GM21619 (cell line): Measurements from ENCODE around the gene HMGB4.

ENCODE experiments used
- ATAC-seq: cut with Tn5 transposase; IDR thresholded peaks from one replicate; pipeline ENCODE4 v1.9.1; 2021; ENCODE audit not compliant: unreplicated experiment

HMGB4 gene

DNA sequence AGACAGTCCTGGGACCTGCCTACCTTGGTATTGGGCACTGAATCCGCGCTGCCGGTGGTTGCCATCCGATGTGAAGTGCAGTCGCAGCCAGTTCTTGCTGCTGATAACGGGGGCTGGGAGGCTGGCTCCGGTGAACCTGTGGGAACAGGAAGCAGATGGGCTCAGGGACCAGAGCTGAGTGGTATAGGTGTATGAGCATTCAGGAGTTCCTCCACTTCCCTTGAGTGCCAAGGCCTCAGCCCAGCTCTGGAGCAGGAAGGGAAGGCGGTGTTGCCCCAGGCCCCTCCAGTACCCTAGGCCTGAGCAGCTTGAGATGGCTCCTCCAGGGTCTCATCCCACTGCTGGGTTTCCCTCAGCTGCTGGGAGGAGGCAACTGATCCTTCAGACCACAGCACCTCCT is 17.0 kb upstream of the HMGB4 start:
- ATAC-seq: no peak

- no peak for ATAC-seq
Observed at GRCh38 chr1:33848205-33848937, 15.5 kb upstream of the HMGB4 start.

GRCh38 chr1:33849211-33849610 is 14.7 kb upstream of the HMGB4 start:
- ATAC-seq: no peak

DNA sequence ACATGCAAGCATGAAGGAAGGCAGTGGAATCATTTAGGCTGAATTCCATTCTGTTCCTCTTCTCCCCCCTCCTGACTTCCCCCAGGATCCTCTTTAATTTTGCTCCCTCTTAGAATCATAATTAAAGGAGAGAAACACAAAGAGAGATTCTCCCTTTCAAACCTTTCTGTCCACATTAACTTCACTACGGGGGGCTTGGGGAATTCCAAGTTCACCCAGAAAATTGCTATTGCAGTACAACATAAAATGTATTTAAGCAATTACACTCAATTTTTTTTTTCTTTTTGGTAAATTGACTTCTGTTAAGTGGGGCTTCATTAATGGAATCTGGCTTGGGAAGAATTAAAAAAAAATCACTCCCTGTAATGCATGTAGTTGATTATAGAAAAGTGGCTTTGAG is 13.4 kb upstream of the HMGB4 start:
- no peak for ATAC-seq

DNA sequence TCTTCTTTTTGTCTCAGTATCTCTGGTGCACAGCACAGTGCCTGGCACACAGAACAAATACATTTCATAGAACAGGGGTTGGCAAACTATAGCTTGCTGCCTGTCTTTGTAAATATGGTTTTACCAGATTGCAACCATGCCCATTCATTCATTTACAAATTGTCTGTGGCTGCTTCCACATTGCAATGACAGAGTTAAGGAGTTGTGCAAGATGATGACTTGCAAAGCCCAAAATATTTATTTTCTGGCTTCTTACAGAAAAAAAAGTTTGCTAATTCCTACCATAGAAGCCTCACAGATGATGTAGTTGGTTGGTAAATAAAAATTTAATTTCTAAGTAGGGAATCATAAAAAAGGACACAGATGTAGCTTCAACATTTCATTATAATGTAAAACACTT is 11.2 kb upstream of the HMGB4 start:
- no peak for ATAC-seq

DNA sequence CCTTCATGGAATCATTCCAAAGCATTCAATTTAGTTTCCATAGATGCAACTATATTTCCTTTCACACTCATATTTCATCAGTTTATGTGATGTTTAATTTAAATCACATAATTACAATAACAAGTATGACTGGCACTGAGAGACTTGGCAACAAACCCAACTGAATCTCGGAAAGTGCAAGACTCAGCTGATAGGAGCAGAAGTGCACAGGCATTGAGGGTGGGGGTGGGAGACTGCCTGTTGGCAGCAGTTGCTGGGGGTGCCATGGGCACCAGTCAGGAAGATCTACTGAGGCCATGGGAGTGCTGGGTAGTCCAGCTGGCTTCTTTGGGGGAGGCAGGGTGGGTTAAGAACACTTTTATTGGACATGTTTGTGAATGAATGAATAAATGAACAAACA is 10.4 kb upstream of the HMGB4 start:
- ATAC-seq: no peak

DNA sequence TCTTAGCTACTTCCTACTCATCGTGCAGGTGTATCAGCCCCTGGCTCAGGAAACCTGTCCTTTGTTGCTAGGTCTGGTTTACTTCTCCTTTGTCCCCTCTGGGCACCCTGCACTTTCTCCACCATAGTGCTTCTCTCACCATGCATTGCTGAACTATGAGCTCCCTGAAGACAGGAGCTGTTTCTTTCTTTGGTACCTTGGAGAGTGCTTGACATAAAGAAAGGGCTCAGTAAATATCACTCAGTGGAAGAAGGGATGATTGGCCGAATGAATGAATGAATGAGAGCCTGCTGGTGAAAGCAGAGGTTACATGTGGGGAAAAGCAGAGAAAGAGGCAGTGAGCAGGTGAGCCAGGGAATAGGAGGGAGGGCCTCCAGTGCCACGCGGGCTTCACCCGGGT is 9.8 kb upstream of the HMGB4 start:
- no peak for ATAC-seq

- no peak for ATAC-seq
Observed at GRCh38 chr1:33860671-33861070, 3.2 kb upstream of the HMGB4 start.

- ATAC-seq: no peak
Observed at GRCh38 chr1:33864460-33865389, 846 bp downstream of the HMGB4 start.

GRCh38 chr1:33866281-33866680 is 2.4 kb downstream of the HMGB4 start:
- no peak for ATAC-seq

DNA sequence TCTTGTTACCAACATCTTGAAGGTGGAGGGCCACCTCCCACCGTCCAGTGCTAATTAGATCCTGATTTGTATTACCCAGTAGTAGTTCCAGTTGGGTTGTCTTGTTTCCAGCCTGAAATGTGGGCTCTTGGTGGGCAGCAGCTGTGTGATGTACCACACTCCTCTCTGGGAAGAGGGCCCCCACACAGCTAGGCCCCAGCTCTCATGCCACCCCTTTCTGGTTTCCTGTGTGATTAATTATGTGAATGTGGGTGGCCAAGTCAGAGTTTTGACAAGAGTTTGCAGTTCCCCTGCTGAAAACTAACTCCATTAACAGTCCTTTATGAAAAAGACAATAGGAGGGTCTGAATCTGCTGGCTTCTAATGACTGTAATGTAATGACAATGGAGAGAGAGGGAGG is 3.8 kb downstream of the HMGB4 start:
- ATAC-seq: no peak

- no peak for ATAC-seq
Observed at GRCh38 chr1:33872275-33872674, 8.4 kb downstream of the HMGB4 start.

GRCh38 chr1:33872683-33873082 is 8.8 kb downstream of the HMGB4 start:
- ATAC-seq: no peak

DNA sequence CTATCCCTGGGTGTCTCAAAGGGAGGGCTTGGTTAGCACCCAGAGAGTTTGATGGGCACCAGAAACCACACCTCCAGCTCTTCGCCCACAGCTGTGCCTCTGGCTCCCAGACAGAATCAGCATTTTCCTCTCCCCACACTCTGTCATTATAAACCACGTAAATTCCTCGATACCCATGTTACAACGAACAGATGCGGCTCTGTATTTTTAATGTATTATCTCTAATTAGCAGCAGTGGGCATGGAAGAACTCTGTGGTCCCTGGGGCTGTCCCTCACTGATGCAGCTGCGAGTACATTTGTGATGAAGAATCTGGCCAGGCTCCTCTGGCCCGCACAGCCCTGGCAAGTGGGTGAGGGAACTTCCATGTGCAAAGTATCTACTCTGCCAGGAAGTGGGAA is 10.8 kb downstream of the HMGB4 start:
- no peak for ATAC-seq

GRCh38 chr1:33875862-33876261 is 12.0 kb downstream of the HMGB4 start:
- ATAC-seq: no peak

DNA sequence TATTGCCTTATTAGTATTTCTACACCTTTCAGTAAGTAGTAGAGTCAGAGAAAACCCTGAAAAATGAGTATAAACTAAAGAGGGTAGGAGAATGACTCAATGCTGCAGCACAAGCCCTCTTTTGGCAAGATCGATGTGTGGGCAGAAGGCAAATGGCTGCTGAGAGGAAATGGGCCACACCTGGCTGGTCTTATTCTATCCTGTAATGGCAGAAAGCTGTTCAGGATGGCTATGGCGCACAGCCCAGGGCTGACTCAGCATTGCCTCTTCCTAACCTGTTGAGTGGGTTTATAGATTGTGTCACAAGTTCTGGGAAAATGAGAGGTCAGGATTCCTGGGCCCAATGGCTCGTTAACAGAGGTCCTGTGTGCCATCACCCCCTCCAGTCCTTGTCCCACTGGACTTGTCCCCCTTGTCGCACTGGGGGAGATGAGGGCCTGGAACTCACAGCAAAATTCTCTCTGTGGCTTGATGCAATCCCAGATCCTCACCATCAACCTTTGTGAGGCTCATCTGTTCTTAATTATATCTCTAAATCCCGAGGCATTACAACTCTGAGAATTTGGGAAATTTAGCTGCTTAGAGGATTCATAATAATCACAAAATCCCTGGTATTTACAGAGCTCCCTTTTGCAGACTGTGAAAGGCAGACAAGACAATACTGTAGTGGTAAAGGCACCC is 13.2 kb downstream of the HMGB4 start:
- ATAC-seq: no peak

DNA sequence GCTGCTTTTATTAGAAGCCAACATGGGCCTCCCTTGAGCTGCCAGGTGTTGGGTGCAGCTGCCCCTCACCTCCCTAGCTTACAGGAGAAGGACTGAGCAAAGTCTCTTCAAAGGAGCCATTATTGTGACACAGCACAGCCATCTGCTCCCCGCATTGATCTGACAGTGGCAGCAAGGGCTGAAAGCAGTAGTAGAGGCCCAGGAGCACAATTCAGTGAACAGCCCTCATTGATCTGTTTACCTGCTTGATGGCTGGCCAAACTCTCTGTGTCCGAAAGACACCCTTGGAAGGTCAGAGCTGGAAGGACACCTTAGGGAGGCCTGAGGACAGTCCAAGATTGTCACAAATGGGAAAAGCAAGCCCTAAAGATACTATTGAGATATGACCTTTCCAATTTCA is 14.5 kb downstream of the HMGB4 start:
- no peak for ATAC-seq

DNA sequence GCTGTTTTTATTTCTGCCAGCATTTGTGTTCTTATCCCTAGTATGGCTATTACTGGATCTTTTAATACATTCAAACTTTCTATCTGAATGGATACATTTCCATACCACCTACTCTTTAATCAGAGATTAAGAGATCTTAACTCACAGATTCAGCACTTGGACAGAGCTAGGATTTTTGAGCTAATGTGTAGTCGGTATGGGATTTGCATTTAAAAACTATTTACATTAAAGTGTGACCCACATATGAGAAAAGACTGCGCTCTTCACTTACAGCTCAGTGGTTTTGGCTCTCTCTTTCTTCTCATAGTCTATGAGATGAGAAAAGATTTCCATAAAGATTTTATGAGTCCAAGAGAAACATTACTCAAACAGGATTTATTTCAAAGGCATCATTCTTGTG is 16.4 kb downstream of the HMGB4 start:
- no peak for ATAC-seq

- no peak for ATAC-seq
Observed at GRCh38 chr1:33886496-33886895, 22.6 kb downstream of the HMGB4 start.

- ATAC-seq: no peak
Observed at GRCh38 chr1:33893147-33893830, 29.4 kb downstream of the HMGB4 start.

GRCh38 chr1:33895396-33895795 is 31.5 kb downstream of the HMGB4 start:
- ATAC-seq: no peak
